A204.1 (cell line): ENCODE data around the gene HIBCH.

Experiments used
- FAIRE-seq: peaks from 2 replicates; lab custom pipeline; 2012; peaks lifted over from hg19 to GRCh38; lab: Jason Lieb, UNC

Gene HIBCH

DNA sequence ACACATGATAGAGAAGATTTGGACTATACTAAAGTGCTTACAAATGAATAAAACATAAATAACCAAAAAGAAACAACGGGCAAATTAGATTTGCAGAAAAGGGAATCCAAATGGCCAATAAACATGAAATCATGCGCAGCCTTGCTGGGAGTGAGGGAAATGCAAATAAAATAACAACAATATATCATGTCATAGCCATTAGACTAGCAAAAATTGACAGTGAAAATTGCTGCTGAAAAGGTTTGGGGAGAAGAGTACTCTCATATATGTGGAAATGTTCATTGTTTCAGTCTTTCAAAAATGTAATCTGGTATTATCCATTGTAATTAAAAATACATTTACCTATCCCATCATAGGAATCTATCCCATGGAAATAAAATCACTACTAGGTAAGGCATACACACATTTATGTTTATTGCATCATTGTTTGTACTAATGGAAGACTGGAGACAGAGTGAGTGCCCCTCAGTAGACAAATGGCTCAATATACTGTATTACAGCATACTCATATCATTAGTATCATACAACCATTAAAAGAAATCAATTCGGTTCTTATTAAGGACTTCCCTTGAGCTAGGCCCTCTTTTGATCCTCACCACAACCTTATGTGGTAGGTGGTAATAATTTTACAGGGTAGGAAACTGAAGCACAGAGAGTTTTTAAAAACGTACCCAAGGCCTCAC is 163.0 kb downstream of the HIBCH start:
- FAIRE-seq: no peak
